AG09319 (cell line): ENCODE data around the gene ENTPD7.

Source experiments
- DNase-seq: peaks from one replicate; pipeline ENCODE4 v3.0.0-alpha.2; 2010; ENCODE audit warnings: low read depth; ENCODE audit errors: extremely low read depth
- CTCF ChIP-seq: IDR thresholded peaks from 2 replicates; pipeline ENCODE4 v1.5.1; 2011; ENCODE audit warnings: low read depth, mild to moderate bottlenecking, inconsistent platforms, low read length, moderate library complexity

ENTPD7 gene

GRCh38 chr10:99630433-99630832, 28.9 kb upstream of the ENTPD7 start:
- peak; percentile 70 for TF ChIP-seq CTCF
- peak; percentile 48 for DNase-seq

GRCh38 chr10:99630991-99631390, 28.3 kb upstream of the ENTPD7 start:
- TF ChIP-seq CTCF, result no peak
- no peak for DNase-seq

GRCh38 chr10:99631496-99631895, 27.8 kb upstream of the ENTPD7 start:
- DNase-seq, result no peak
- no peak for TF ChIP-seq CTCF

- no peak for DNase-seq
- no peak for TF ChIP-seq CTCF
Measured at GRCh38 chr10:99633832-99634231, 25.5 kb upstream of the ENTPD7 start.

- no peak for DNase-seq
- no peak for TF ChIP-seq CTCF
Measured at GRCh38 chr10:99647601-99648151, 11.6 kb upstream of the ENTPD7 start.

GRCh38 chr10:99648717-99649116, 10.6 kb upstream of the ENTPD7 start:
- no peak for TF ChIP-seq CTCF
- no peak for DNase-seq

- TF ChIP-seq CTCF, result no peak
- no peak for DNase-seq
Measured at GRCh38 chr10:99652800-99653390, 6.4 kb upstream of the ENTPD7 start.
